OCI-LY1 (cell line): ENCODE data around the gene CEP112.

Source experiments
- H2AFZ ChIP-seq: fragments of 200-600 bp; sonication (generic), shearing (Covaris generic); 2 replicates; pipeline ENCODE4 v1.6.0; 2014; ENCODE audit warnings: antibody characterized with exemption, mild to moderate bottlenecking, low read length
- H3F3A ChIP-seq: fragments of 200-600 bp; sonication (generic), shearing (Covaris generic); 2 replicates; pipeline ENCODE4 v1.6.0; 2014; ENCODE audit warnings: mild to moderate bottlenecking, antibody characterized with exemption, low read length, moderate library complexity; ENCODE audit not compliant: insufficient read depth
- H3K27ac ChIP-seq: fragments of 200-600 bp; sonication (generic); 2 replicates; pipeline ENCODE4 v1.5.1; 2014; ENCODE audit warnings: low read length, mixed run types, mild to moderate bottlenecking, low read depth; ENCODE audit not compliant: poor library complexity, severe bottlenecking
- H3K27me3 ChIP-seq: fragments of 200-600 bp; sonication (generic); 2 replicates; pipeline ENCODE4 v1.6.0; 2014; ENCODE audit warnings: antibody characterized with exemption, mild to moderate bottlenecking, low read length, moderate library complexity; ENCODE audit not compliant: insufficient read depth
- H3K36me3 ChIP-seq: fragments of 200-600 bp; sonication (generic); 2 replicates; pipeline ENCODE4 v1.6.1; 2014; ENCODE audit warnings: mild to moderate bottlenecking, antibody characterized with exemption, low read length, moderate library complexity, mixed read lengths; ENCODE audit not compliant: insufficient read depth
- H3K4me1 ChIP-seq: fragments of 200-600 bp; sonication (generic); 2 replicates; pipeline ENCODE4 v1.5.1; 2014; ENCODE audit warnings: mild to moderate bottlenecking, low read length, moderate library complexity; ENCODE audit not compliant: insufficient read depth, severe bottlenecking
- H3K4me2 ChIP-seq: fragments of 200-600 bp; sonication (generic), shearing (Covaris generic); 2 replicates; pipeline ENCODE4 v1.6.1; 2014; ENCODE audit warnings: low read length
- H3K4me3 ChIP-seq: fragments of 200-600 bp; sonication (generic); 2 replicates; pipeline ENCODE4 v1.5.1; 2014; ENCODE audit warnings: low read length, low read depth, mild to moderate bottlenecking, mixed read lengths; ENCODE audit not compliant: poor library complexity, severe bottlenecking
- H3K79me2 ChIP-seq: fragments of 200-600 bp; shearing (Covaris generic); 2 replicates; pipeline ENCODE4 v1.6.1; 2016; ENCODE audit warnings: mixed run types, low read length, mixed read lengths; ENCODE audit not compliant: insufficient read depth
- H3K9ac ChIP-seq: fragments of 200-600 bp; sonication (generic), shearing (Covaris generic); 2 replicates; pipeline ENCODE4 v1.6.1; 2014; ENCODE audit warnings: mild to moderate bottlenecking, low read length, mixed read lengths
- H3K9me2 ChIP-seq: fragments of 200-600 bp; sonication (generic), shearing (Covaris generic); 2 replicates; pipeline ENCODE4 v1.6.1; 2014; ENCODE audit warnings: low read depth, mild to moderate bottlenecking, low read length, mixed read lengths
- H3K9me3 ChIP-seq: fragments of 200-600 bp; shearing (Covaris generic); 2 replicates; pipeline ENCODE4 v1.6.1; 2014; ENCODE audit warnings: low read length, mixed read lengths
- H4K20me1 ChIP-seq: fragments of 200-600 bp; sonication (generic), shearing (Covaris generic); 2 replicates; pipeline ENCODE4 v1.6.0; 2016; ENCODE audit warnings: mild to moderate bottlenecking, low read length; ENCODE audit not compliant: insufficient read depth
- EZH2 ChIP-seq: fragments of 200-600 bp; sonication (generic), shearing (Covaris generic); IDR thresholded peaks from 2 replicates; pipeline ENCODE4 v1.8.0; 2017; ENCODE audit warnings: borderline replicate concordance, mixed run types, mild to moderate bottlenecking, antibody characterized with exemption, low read length, moderate library complexity, mixed read lengths
- TF ChIP-seq, protein P1 (sequence below): fragments of 200-600 bp; sonication (generic), shearing (Covaris generic); IDR thresholded peaks from 2 replicates; pipeline ENCODE4 v1.5.1; 2017; ENCODE audit warnings: mild to moderate bottlenecking, antibody characterized with exemption, low read length, moderate library complexity, mixed read lengths

The CEP112 gene

DNA sequence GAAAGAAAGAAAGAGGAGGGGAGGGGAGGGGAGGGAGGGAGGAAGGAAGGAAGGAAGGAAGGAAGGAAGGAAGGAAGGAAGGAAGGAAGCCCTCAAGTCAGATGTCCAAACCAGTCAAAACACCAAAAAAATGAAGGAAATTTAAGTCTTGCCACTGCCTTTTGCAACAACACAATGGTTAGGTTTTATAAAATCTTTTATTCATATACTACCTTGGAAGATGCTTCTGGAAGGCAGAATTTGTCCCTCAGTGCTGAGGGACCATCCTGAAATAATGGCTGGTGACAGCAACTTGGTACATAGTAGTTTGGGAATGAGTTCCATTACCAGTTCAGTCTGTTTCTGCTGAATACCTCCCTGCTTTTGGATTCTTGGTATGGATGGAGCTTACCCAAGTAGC lies 29.4 kb upstream of the CEP112 start:
- Histone ChIP-seq H3K9me2 (no peaks in the 10 kb centered on the region), H3K4me2 (no peak overlapping the region), H2AFZ (no peak overlapping the region), H3K27me3 (peaks cover 6% of the 10 kb centered on the region; the same call in 1 of the 2 replicates), H3F3A (no peaks in the 10 kb centered on the region), H3K79me2 (no peaks in the 10 kb centered on the region), H3K36me3 (no peaks in the 10 kb centered on the region), H3K27ac (no peak overlapping the region), H4K20me1 (no peaks in the 10 kb centered on the region), H3K4me3 (no peak overlapping the region), H3K9me3 (no peaks in the 10 kb centered on the region), H3K4me1 (no peaks in the 10 kb centered on the region), H3K9ac (no peak overlapping the region)
- TF ChIP-seq, protein P1, sequence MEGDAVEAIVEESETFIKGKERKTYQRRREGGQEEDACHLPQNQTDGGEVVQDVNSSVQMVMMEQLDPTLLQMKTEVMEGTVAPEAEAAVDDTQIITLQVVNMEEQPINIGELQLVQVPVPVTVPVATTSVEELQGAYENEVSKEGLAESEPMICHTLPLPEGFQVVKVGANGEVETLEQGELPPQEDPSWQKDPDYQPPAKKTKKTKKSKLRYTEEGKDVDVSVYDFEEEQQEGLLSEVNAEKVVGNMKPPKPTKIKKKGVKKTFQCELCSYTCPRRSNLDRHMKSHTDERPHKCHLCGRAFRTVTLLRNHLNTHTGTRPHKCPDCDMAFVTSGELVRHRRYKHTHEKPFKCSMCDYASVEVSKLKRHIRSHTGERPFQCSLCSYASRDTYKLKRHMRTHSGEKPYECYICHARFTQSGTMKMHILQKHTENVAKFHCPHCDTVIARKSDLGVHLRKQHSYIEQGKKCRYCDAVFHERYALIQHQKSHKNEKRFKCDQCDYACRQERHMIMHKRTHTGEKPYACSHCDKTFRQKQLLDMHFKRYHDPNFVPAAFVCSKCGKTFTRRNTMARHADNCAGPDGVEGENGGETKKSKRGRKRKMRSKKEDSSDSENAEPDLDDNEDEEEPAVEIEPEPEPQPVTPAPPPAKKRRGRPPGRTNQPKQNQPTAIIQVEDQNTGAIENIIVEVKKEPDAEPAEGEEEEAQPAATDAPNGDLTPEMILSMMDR: no peak
- TF ChIP-seq EZH2: no peak

- Histone ChIP-seq H3F3A (no peaks in the 10 kb centered on the region), H4K20me1 (no peaks in the 10 kb centered on the region), H3K4me2 (no peak overlapping the region), H3K4me3 (no peak overlapping the region), H3K9me2 (no peaks in the 10 kb centered on the region), H3K4me1 (no peaks in the 10 kb centered on the region), H3K9me3 (no peaks in the 10 kb centered on the region), H2AFZ (no peak overlapping the region), H3K36me3 (no peaks in the 10 kb centered on the region), H3K27ac (no peak overlapping the region), H3K79me2 (no peaks in the 10 kb centered on the region), H3K27me3 (peaks cover 6% of the 10 kb centered on the region; the same call in 1 of the 2 replicates), H3K9ac (no peak overlapping the region)
- no peak for TF ChIP-seq EZH2
- TF ChIP-seq, protein P1: no peak
These were observed 28.3 kb upstream of the CEP112 start for GRCh38 chr17:66220079-66220835.

DNA sequence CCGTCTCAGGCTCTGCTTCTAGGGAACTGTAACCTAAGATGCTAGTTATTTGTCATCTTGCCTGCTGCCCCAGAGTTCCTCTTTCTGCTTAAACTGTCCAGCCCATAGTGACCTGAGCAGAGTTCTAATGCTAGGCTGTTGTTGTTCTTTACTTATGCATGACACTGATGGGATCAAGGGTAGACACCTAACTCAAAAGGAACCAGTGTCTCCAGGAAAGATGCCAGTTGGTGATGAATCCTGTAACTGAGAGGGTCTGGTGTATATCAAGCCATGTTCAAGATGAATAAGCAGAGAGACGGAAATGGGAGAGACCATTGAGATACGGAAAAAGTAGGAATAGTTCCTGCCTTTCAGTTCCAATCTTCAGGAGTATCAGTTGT lies 23.6 kb upstream of the CEP112 start:
- H3K4me1 ChIP-seq: no peaks in the 10 kb centered on the region
- no peak overlapping the region for H3K9ac ChIP-seq
- no peaks in the 10 kb centered on the region for H4K20me1 ChIP-seq

More for the DNA sequence above, 23.6 kb upstream of the CEP112 start:
- Histone ChIP-seq H2AFZ (no peak overlapping the region), H3K9me3 (no peaks in the 10 kb centered on the region), H3K4me3 (no peak overlapping the region), H3K9me2 (no peaks in the 10 kb centered on the region), H3K27me3 (peaks cover 6% of the 10 kb centered on the region; the same call in 1 of the 2 replicates), H3F3A (no peaks in the 10 kb centered on the region), H3K36me3 (no peaks in the 10 kb centered on the region), H3K79me2 (no peaks in the 10 kb centered on the region), H3K27ac (no peak overlapping the region), H3K4me2 (no peak overlapping the region)
- TF ChIP-seq EZH2: no peak
- TF ChIP-seq, protein P1: no peak
